Neutrophil (primary cell): Measurements from ENCODE around the gene CACNA2D4.

Source experiments
- H3K27ac ChIP-seq: fragments of 200-600 bp; sonication (generic); 2 replicates; pipeline ENCODE4 v1.5.1; 2016; ENCODE audit warnings: mild to moderate bottlenecking, moderate library complexity
- H3K27me3 ChIP-seq: fragments of 200-600 bp; sonication (generic); 2 replicates; pipeline ENCODE4 v1.6.0; 2016; ENCODE audit warnings: mild to moderate bottlenecking
- H3K36me3 ChIP-seq: fragments of 200-600 bp; sonication (generic); 2 replicates; pipeline ENCODE4 v1.5.1; 2017
- H3K4me1 ChIP-seq, 2 experiments: fragments of 200-600 bp in 1 of 2; sonication (generic) in 1 of 2; 1 replicate in 1 of 2; 2 replicates in 1 of 2; pipeline versions ENCODE4 v1.5.1 to v1.6.1; 2013 to 2016; ENCODE audit warnings: low read depth in 1 of 2, low read length in 1 of 2, mild to moderate bottlenecking in 1 of 2, moderate library complexity in 1 of 2; ENCODE audit not compliant: control insufficient read depth in 1 of 2, insufficient read depth in 1 of 2
- H3K4me3 ChIP-seq, 2 experiments: fragments of 200-600 bp in 1 of 2; sonication (generic) in 1 of 2; 1 replicate in 1 of 2; 2 replicates in 1 of 2; pipeline ENCODE4 v1.5.1; 2013 to 2016; ENCODE audit warnings: low read depth in 1 of 2, low read length in 1 of 2, mild to moderate bottlenecking in 1 of 2, moderate library complexity in 1 of 2
- H3K9me3 ChIP-seq: fragments of 200-600 bp; sonication (generic); 2 replicates; pipeline ENCODE4 v1.5.1; 2016
- CTCF ChIP-seq: fragments of 200-600 bp; sonication (generic); IDR thresholded peaks from 2 replicates; pipeline ENCODE4 v1.5.1; 2016; ENCODE audit warnings: antibody characterized with exemption

The CACNA2D4 gene

GRCh38 chr12:1792406-1792805 lies 126.0 kb downstream of the CACNA2D4 start:
- H3K27me3 ChIP-seq = no peaks in the 10 kb centered on the region
- no peak for TF ChIP-seq CTCF
- no peak overlapping the region for H3K4me3 ChIP-seq
- H3K27ac ChIP-seq = no peak overlapping the region
- peaks cover 5% of the 10 kb centered on the region for H3K36me3 ChIP-seq
- peaks cover 33 to 48% of the 10 kb centered on the region in 2 experiments for H3K4me1 ChIP-seq
- no peaks in the 10 kb centered on the region for H3K9me3 ChIP-seq

GRCh38 chr12:1791104-1791841 lies 127.2 kb downstream of the CACNA2D4 start:
- peaks cover 16% of the 10 kb centered on the region for H3K36me3 ChIP-seq
- H3K27me3 ChIP-seq = no peaks in the 10 kb centered on the region
- H3K4me1 ChIP-seq = peaks cover 25 to 42% of the 10 kb centered on the region in 2 experiments
- H3K4me3 ChIP-seq = no peak overlapping the region
- TF ChIP-seq CTCF = peak; percentile 80
- H3K9me3 ChIP-seq = no peaks in the 10 kb centered on the region
- peak overlapping the region; percentile 37 for H3K27ac ChIP-seq

GRCh38 chr12:1790444-1790843 lies 128.0 kb downstream of the CACNA2D4 start:
- no peak overlapping the region for H3K4me3 ChIP-seq
- TF ChIP-seq CTCF = no peak
- H3K9me3 ChIP-seq = no peaks in the 10 kb centered on the region
- H3K36me3 ChIP-seq = peaks cover 22% of the 10 kb centered on the region
- no peak overlapping the region for H3K27ac ChIP-seq
- H3K27me3 ChIP-seq = no peaks in the 10 kb centered on the region
- peaks cover 17 to 36% of the 10 kb centered on the region in 2 experiments for H3K4me1 ChIP-seq

GRCh38 chr12:1787714-1788113 lies 130.7 kb downstream of the CACNA2D4 start:
- no peaks in the 10 kb centered on the region for H3K27me3 ChIP-seq
- TF ChIP-seq CTCF = no peak
- H3K4me1 ChIP-seq = peaks cover 26 to 32% of the 10 kb centered on the region in 2 experiments
- H3K27ac ChIP-seq = no peak overlapping the region
- no peaks in the 10 kb centered on the region for H3K9me3 ChIP-seq
- H3K36me3 ChIP-seq = peaks cover 22% of the 10 kb centered on the region
- H3K4me3 ChIP-seq = no peak overlapping the region

GRCh38 chr12:1782215-1782614 lies 136.2 kb downstream of the CACNA2D4 start:
- peaks cover 15% of the 10 kb centered on the region for H3K36me3 ChIP-seq
- TF ChIP-seq CTCF = no peak
- peaks cover 37 to 47% of the 10 kb centered on the region in 2 experiments for H3K4me1 ChIP-seq
- H3K4me3 ChIP-seq = no peak overlapping the region
- peak overlapping the region; percentile 50 for H3K27ac ChIP-seq
- H3K27me3 ChIP-seq = no peaks in the 10 kb centered on the region
- no peaks in the 10 kb centered on the region for H3K9me3 ChIP-seq
